AG09309 (cell line): ENCODE data around the gene LY9.

ENCODE experiments used
- DNase-seq: peaks from one replicate; pipeline ENCODE4 v3.0.0-alpha.2; 2010; ENCODE audit warnings: low read depth
- H3K4me3 ChIP-seq: 2 replicates; pipeline ENCODE4 v1.5.1; 2011; ENCODE audit warnings: mild to moderate bottlenecking, low read depth, low read length, moderate library complexity; ENCODE audit not compliant: control insufficient read depth
- CTCF ChIP-seq: IDR thresholded peaks from 2 replicates; pipeline ENCODE4 v1.5.1; 2011; ENCODE audit warnings: mild to moderate bottlenecking, low read depth, low read length, inconsistent platforms; ENCODE audit not compliant: insufficient read depth, control insufficient read depth; ENCODE audit errors: missing control alignments

LY9 gene

GRCh38 chr1:160850541-160850940 lies 54.6 kb downstream of the LY9 start:
- no peak for DNase-seq
- TF ChIP-seq CTCF, result no peak

GRCh38 chr1:160850993-160851392 lies 55.0 kb downstream of the LY9 start:
- no peak overlapping the region for H3K4me3 ChIP-seq
- DNase-seq, result no peak

More at GRCh38 chr1:160850541-160850940, 54.6 kb downstream of the LY9 start:
- no peak overlapping the region for H3K4me3 ChIP-seq

GRCh38 chr1:160853014-160853413 lies 57.0 kb downstream of the LY9 start:
- H3K4me3 ChIP-seq, result no peak overlapping the region
- TF ChIP-seq CTCF, result no peak
- DNase-seq, result no peak

More at GRCh38 chr1:160850993-160851392, 55.0 kb downstream of the LY9 start:
- no peak for TF ChIP-seq CTCF

- DNase-seq, result no peak
Observed at GRCh38 chr1:160853754-160854153, 57.8 kb downstream of the LY9 start.

GRCh38 chr1:160855181-160855981 lies 59.4 kb downstream of the LY9 start:
- TF ChIP-seq CTCF, result no peak
- no peak overlapping the region for H3K4me3 ChIP-seq
- no peak for DNase-seq

More at GRCh38 chr1:160853754-160854153, 57.8 kb downstream of the LY9 start:
- H3K4me3 ChIP-seq, result no peak overlapping the region
- TF ChIP-seq CTCF, result no peak

GRCh38 chr1:160858097-160858496 lies 62.1 kb downstream of the LY9 start:
- no peak overlapping the region for H3K4me3 ChIP-seq
- TF ChIP-seq CTCF, result no peak
- no peak for DNase-seq
